WTC11 (cell line): ENCODE results near the gene LSR. TPM values are rescaled to one million over a fixed set of nuclear protein-coding genes. Genes with fewer than 3 reads are reported as not detected.

ENCODE experiments used
- ATAC-seq: fragments of 200-7000 bp; cut with Tn5 transposase; 2 replicates; pipeline ENCODE4 v1.10.0; 2021; ENCODE audit warnings: mild to moderate bottlenecking, moderate library complexity
- CTCF ChIA-PET: fragments of 300-600 bp; sonication (Branson Sonifier 250); formaldehyde crosslinking; loops from one replicate; lab custom pipeline; 2021; ENCODE audit warnings: antibody characterized with exemption; lab: Charles Lee
- POLR2A ChIA-PET: fragments of 350-600 bp; sonication (Branson Sonifier 250); formaldehyde crosslinking; loops from one replicate; lab custom pipeline; 2021; ENCODE audit warnings: antibody characterized with exemption; lab: Charles Lee
- DNase-seq: peaks from one replicate; pipeline ENCODE4 v3.0.0; 2021; ENCODE audit warnings: low spot score
- H3K27ac Mint-ChIP-seq: 2 replicates; pipeline ENCODE4 v1.8.0; 2021; ENCODE audit warnings: mixed read lengths
- H3K27me3 Mint-ChIP-seq: 2 replicates; pipeline ENCODE4 v1.8.0; 2021; ENCODE audit warnings: low read depth, mild to moderate bottlenecking, moderate library complexity, mixed read lengths
- H3K36me3 Mint-ChIP-seq: 2 replicates; pipeline ENCODE4 v1.8.0; 2021; ENCODE audit warnings: mixed read lengths
- H3K4me1 Mint-ChIP-seq: 2 replicates; pipeline ENCODE4 v1.8.0; 2022; ENCODE audit warnings: mixed read lengths
- H3K4me3 Mint-ChIP-seq: 2 replicates; pipeline ENCODE4 v1.8.0; 2021; ENCODE audit warnings: mild to moderate bottlenecking, moderate library complexity, mixed read lengths
- H3K9me3 Mint-ChIP-seq: 2 replicates; pipeline ENCODE4 v1.8.0; 2021; ENCODE audit warnings: mixed read lengths
- CREB1 ChIP-seq: sonication (generic); formaldehyde crosslinking; IDR thresholded peaks from 2 replicates; pipeline ENCODE4 v1.8.0; 2023; ENCODE audit warnings: mild to moderate bottlenecking, missing genetic modification reagents
- CREM ChIP-seq: sonication (generic); formaldehyde crosslinking; IDR thresholded peaks from 2 replicates; pipeline ENCODE4 v1.8.1; 2022; ENCODE audit warnings: mild to moderate bottlenecking, missing genetic modification reagents, moderate library complexity
- ELF4 ChIP-seq: sonication (generic); formaldehyde crosslinking; IDR thresholded peaks from 2 replicates; pipeline ENCODE4 v1.8.1; 2022; ENCODE audit warnings: low read depth, mild to moderate bottlenecking, moderate library complexity, missing genetic modification reagents
- ETV6 ChIP-seq: sonication (generic); formaldehyde crosslinking; IDR thresholded peaks from 2 replicates; pipeline ENCODE4 v1.8.1; 2022; ENCODE audit warnings: mild to moderate bottlenecking, missing genetic modification reagents
- FOXP1 ChIP-seq: sonication (generic); formaldehyde crosslinking; IDR thresholded peaks from 2 replicates; pipeline ENCODE4 v1.8.0; 2022; ENCODE audit warnings: missing genetic modification reagents, mild to moderate bottlenecking, moderate library complexity, borderline replicate concordance
- GRHL2 ChIP-seq: fragments of 250-450 bp; sonication (Bioruptor Pico); IDR thresholded peaks from 2 replicates; pipeline ENCODE4 v1.8.0; 2022; ENCODE audit warnings: mild to moderate bottlenecking, moderate library complexity; ENCODE audit not compliant: insufficient replicate concordance, severe bottlenecking
- IRF2 ChIP-seq: sonication (generic); formaldehyde crosslinking; IDR thresholded peaks from 2 replicates; pipeline ENCODE4 v1.8.0; 2022; ENCODE audit warnings: low read depth, missing genetic modification reagents, borderline replicate concordance
- JUN ChIP-seq: sonication (generic); formaldehyde crosslinking; IDR thresholded peaks from 2 replicates; pipeline ENCODE4 v1.8.0; 2023; ENCODE audit warnings: mild to moderate bottlenecking, missing genetic modification reagents
- MXD4 ChIP-seq: fragments of 250-450 bp; sonication (Bioruptor Pico); IDR thresholded peaks from 2 replicates; pipeline ENCODE4 v1.8.0; 2021; ENCODE audit warnings: mild to moderate bottlenecking, moderate library complexity, borderline replicate concordance
- MYBL2 ChIP-seq: sonication (generic); formaldehyde crosslinking; IDR thresholded peaks from 2 replicates; pipeline ENCODE4 v1.8.1; 2023; ENCODE audit warnings: mild to moderate bottlenecking, moderate library complexity, missing genetic modification reagents
- NFYB ChIP-seq: sonication (generic); formaldehyde crosslinking; conservative IDR thresholded peaks from 2 replicates; pipeline ENCODE4 v1.8.0; 2022; ENCODE audit warnings: low read depth, missing genetic modification reagents
- NR1H2 ChIP-seq: sonication (generic); formaldehyde crosslinking; IDR thresholded peaks from 2 replicates; pipeline ENCODE4 v1.9.0; 2021; ENCODE audit warnings: mild to moderate bottlenecking, moderate library complexity, missing genetic modification reagents
- NR3C1 ChIP-seq: sonication (generic); formaldehyde crosslinking; conservative IDR thresholded peaks from 2 replicates; pipeline ENCODE4 v1.8.1; 2023; ENCODE audit warnings: low read depth, mild to moderate bottlenecking, missing genetic modification reagents
- TEAD4 ChIP-seq: sonication (generic); formaldehyde crosslinking; IDR thresholded peaks from 2 replicates; pipeline ENCODE4 v1.8.0; 2022; ENCODE audit warnings: mild to moderate bottlenecking, missing genetic modification reagents
- ZBTB21 ChIP-seq: sonication (generic); formaldehyde crosslinking; IDR thresholded peaks from 2 replicates; pipeline ENCODE4 v1.8.1; 2023; ENCODE audit warnings: mild to moderate bottlenecking, missing genetic modification reagents, borderline replicate concordance
- ZNF121 ChIP-seq: sonication (generic); formaldehyde crosslinking; IDR thresholded peaks from 2 replicates; pipeline ENCODE4 v1.8.0; 2023; ENCODE audit warnings: missing genetic modification reagents
- ZNF138 ChIP-seq: sonication (generic); formaldehyde crosslinking; conservative IDR thresholded peaks from 2 replicates; pipeline ENCODE4 v1.8.1; 2022; ENCODE audit warnings: mild to moderate bottlenecking, moderate library complexity, missing genetic modification reagents
- ZNF396 ChIP-seq: fragments of 250-450 bp; sonication (Bioruptor Pico); IDR thresholded peaks from 2 replicates; pipeline ENCODE4 v1.8.0; 2021; ENCODE audit warnings: mild to moderate bottlenecking, moderate library complexity, borderline replicate concordance
- total RNA-seq: library from RNA; stranded (reverse); gene quantifications from 3 replicates; pipeline ENCODE4 v1.2.3, GENCODE V29; 2021
- TF ChIP-seq, protein P1 (sequence below): sonication (generic); formaldehyde crosslinking; IDR thresholded peaks from 2 replicates; pipeline ENCODE4 v1.8.1; 2023; ENCODE audit warnings: mild to moderate bottlenecking, missing genetic modification reagents
- TF ChIP-seq, protein P2 (sequence below): sonication (generic); formaldehyde crosslinking; IDR thresholded peaks from 2 replicates; pipeline ENCODE4 v1.8.1; 2023; ENCODE audit warnings: mild to moderate bottlenecking, missing genetic modification reagents
- TF ChIP-seq, protein P3 (sequence below): sonication (generic); formaldehyde crosslinking; IDR thresholded peaks from 2 replicates; pipeline ENCODE4 v1.8.1; 2023; ENCODE audit warnings: mild to moderate bottlenecking, missing genetic modification reagents, moderate library complexity
- TF ChIP-seq, protein P4 (sequence below): sonication (generic); formaldehyde crosslinking; IDR thresholded peaks from 2 replicates; pipeline ENCODE4 v1.8.1; 2023; ENCODE audit warnings: mild to moderate bottlenecking, missing genetic modification reagents, borderline replicate concordance
- TF ChIP-seq, protein P5 (sequence below): sonication (generic); formaldehyde crosslinking; IDR thresholded peaks from 2 replicates; pipeline ENCODE4 v1.8.0; 2022; ENCODE audit warnings: mild to moderate bottlenecking, missing genetic modification reagents

Gene LSR
- total RNA-seq, 1 experiment from 2014 or later: 130 TPM

DNA sequence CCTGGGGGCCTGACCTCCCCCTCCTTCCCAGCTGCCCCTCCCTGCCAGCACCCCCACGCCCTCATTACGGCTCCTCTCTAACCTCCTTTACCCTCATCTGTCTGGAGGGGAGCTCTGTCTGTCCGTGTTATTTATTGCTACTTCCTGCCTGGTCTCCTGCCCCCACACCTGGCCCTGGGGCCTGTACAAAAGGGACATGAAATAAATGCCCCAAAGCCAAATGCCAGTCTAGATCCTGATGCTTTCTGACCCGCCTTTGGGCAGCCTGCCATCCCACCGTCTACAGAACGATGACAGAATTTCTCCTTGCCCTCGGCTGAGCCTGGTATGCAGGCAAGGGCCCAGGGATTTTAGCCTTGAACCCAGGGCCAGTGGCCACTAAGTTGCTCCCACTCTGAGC, 64.8 kb downstream of the LSR start (continued):
- no peak for TF ChIP-seq NFYB
- TF ChIP-seq, protein P1, sequence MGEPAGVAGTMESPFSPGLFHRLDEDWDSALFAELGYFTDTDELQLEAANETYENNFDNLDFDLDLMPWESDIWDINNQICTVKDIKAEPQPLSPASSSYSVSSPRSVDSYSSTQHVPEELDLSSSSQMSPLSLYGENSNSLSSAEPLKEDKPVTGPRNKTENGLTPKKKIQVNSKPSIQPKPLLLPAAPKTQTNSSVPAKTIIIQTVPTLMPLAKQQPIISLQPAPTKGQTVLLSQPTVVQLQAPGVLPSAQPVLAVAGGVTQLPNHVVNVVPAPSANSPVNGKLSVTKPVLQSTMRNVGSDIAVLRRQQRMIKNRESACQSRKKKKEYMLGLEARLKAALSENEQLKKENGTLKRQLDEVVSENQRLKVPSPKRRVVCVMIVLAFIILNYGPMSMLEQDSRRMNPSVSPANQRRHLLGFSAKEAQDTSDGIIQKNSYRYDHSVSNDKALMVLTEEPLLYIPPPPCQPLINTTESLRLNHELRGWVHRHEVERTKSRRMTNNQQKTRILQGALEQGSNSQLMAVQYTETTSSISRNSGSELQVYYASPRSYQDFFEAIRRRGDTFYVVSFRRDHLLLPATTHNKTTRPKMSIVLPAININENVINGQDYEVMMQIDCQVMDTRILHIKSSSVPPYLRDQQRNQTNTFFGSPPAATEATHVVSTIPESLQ: no peak
- TF ChIP-seq ZNF138 (CRISPR knock-in tag): no peak
- no peak for TF ChIP-seq ELF4
- TF ChIP-seq MYBL2 (CRISPR knock-in tag): no peak
- TF ChIP-seq, all 79 proteins: peak for 0

DNA sequence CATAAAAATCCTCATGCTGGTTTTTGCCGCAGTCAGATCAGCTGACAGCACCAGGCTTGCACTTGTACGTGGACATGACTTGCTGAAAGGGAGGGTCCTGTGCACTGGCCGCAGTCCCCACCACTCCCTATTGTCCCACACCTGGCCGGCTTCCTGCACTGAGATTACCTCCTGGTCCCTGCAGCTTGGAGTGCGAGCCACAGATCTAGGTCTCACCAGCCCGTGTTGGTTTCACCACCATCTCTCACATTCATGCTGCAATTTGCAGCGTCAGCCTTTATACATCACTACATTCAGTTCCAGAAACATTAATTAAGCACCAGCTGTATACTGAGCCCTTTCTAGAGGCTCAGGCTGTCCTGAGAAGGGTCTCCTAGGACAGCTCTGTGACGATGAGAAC, 65.2 kb downstream of the LSR start:
- DNase-seq: no peak
- H3K9me3 Mint-ChIP-seq: no peaks in the 10 kb centered on the region
- no peaks in the 10 kb centered on the region for H3K4me1 Mint-ChIP-seq
- no peak overlapping the region for H3K27ac Mint-ChIP-seq
- no peaks in the 10 kb centered on the region for H3K27me3 Mint-ChIP-seq
- H3K4me3 Mint-ChIP-seq: no peak overlapping the region
- ATAC-seq: no peak
- H3K36me3 Mint-ChIP-seq: no peaks in the 10 kb centered on the region
- ChIA-PET POLR2A (no interaction called here), CTCF (interaction anchor here (0.9 to 1.3 kb wide), 2 partner anchors 86 to 247 kb away, joined by 3 read pairs; partner anchors contain the start of gene FAM187B)
- TF ChIP-seq ZBTB21 (no peak), NR3C1 (CRISPR knock-in tag) (no peak), ZNF121 (no peak), NR1H2 (no peak), TEAD4 (no peak), IRF2 (CRISPR knock-in tag) (no peak), ETV6 (no peak), ZNF138 (CRISPR knock-in tag) (no peak), CREM (no peak), ZNF396 (no peak), MXD4 (CRISPR knock-in tag) (no peak)
- TF ChIP-seq, protein P2, sequence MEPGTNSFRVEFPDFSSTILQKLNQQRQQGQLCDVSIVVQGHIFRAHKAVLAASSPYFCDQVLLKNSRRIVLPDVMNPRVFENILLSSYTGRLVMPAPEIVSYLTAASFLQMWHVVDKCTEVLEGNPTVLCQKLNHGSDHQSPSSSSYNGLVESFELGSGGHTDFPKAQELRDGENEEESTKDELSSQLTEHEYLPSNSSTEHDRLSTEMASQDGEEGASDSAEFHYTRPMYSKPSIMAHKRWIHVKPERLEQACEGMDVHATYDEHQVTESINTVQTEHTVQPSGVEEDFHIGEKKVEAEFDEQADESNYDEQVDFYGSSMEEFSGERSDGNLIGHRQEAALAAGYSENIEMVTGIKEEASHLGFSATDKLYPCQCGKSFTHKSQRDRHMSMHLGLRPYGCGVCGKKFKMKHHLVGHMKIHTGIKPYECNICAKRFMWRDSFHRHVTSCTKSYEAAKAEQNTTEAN: no peak
- TF ChIP-seq, all 79 proteins: peak for 0

DNA sequence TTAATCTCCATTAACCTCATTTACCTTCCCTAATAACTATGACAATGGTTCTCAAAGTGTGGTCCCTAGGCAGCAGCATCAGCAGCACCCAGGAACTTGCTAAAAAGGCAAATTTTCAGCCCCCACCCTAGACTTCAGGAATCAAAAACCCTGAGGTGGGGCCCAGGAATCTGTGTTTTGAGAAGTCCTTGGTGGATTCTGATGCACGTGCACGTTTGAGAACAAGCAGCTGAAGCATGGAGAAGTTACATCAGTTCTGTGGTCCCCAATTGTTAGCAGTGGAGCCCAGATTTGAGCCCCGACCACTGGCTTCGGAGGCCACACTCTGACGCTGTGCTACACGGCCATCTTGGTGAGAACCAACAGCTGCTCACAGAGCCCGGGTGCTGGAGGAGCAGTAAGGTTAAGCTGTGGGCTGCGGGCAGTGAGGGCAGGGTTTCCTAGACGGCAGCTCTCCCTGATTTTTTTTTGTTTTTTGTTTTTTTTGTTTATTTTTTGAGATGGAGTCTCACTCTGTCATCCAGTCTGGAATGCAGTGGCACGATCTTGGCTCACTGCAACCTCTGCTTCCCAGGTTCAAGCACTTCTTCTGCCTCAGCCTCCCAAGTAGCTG, 66.2 kb downstream of the LSR start:
- H3K36me3 Mint-ChIP-seq: no peaks in the 10 kb centered on the region
- no peak for TF ChIP-seq GRHL2 (CRISPR knock-in tag)
- TF ChIP-seq, protein P3, sequence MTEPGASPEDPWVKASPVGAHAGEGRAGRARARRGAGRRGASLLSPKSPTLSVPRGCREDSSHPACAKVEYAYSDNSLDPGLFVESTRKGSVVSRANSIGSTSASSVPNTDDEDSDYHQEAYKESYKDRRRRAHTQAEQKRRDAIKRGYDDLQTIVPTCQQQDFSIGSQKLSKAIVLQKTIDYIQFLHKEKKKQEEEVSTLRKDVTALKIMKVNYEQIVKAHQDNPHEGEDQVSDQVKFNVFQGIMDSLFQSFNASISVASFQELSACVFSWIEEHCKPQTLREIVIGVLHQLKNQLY: no peak
- TF ChIP-seq, protein P4, sequence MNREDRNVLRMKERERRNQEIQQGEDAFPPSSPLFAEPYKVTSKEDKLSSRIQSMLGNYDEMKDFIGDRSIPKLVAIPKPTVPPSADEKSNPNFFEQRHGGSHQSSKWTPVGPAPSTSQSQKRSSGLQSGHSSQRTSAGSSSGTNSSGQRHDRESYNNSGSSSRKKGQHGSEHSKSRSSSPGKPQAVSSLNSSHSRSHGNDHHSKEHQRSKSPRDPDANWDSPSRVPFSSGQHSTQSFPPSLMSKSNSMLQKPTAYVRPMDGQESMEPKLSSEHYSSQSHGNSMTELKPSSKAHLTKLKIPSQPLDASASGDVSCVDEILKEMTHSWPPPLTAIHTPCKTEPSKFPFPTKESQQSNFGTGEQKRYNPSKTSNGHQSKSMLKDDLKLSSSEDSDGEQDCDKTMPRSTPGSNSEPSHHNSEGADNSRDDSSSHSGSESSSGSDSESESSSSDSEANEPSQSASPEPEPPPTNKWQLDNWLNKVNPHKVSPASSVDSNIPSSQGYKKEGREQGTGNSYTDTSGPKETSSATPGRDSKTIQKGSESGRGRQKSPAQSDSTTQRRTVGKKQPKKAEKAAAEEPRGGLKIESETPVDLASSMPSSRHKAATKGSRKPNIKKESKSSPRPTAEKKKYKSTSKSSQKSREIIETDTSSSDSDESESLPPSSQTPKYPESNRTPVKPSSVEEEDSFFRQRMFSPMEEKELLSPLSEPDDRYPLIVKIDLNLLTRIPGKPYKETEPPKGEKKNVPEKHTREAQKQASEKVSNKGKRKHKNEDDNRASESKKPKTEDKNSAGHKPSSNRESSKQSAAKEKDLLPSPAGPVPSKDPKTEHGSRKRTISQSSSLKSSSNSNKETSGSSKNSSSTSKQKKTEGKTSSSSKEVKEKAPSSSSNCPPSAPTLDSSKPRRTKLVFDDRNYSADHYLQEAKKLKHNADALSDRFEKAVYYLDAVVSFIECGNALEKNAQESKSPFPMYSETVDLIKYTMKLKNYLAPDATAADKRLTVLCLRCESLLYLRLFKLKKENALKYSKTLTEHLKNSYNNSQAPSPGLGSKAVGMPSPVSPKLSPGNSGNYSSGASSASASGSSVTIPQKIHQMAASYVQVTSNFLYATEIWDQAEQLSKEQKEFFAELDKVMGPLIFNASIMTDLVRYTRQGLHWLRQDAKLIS (CRISPR knock-in tag): no peak
- TF ChIP-seq, protein P5, sequence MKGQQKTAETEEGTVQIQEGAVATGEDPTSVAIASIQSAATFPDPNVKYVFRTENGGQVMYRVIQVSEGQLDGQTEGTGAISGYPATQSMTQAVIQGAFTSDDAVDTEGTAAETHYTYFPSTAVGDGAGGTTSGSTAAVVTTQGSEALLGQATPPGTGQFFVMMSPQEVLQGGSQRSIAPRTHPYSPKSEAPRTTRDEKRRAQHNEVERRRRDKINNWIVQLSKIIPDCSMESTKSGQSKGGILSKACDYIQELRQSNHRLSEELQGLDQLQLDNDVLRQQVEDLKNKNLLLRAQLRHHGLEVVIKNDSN (CRISPR knock-in tag): no peak
- no peak for TF ChIP-seq FOXP1
- TF ChIP-seq JUN (CRISPR knock-in tag): no peak
- no peak for TF ChIP-seq CREB1 (CRISPR knock-in tag)
- no peak for DNase-seq
- ChIA-PET POLR2A (no interaction called here), CTCF (interaction anchor here (0.6 to 1.2 kb wide), 5 partner anchors 8 to 248 kb away, joined by 3 to 4 read pairs (median 3); no protein-coding TSS in a partner anchor)
- H3K27ac Mint-ChIP-seq: no peak overlapping the region
- H3K4me1 Mint-ChIP-seq: no peaks in the 10 kb centered on the region
- no peaks in the 10 kb centered on the region for H3K27me3 Mint-ChIP-seq
- H3K4me3 Mint-ChIP-seq: no peak overlapping the region
- ATAC-seq: no peak
- no peaks in the 10 kb centered on the region for H3K9me3 Mint-ChIP-seq
